HG03139 (cell line): ENCODE results near the gene HDLBP.
"Not testable (repeated sequence)": the region's sequence is repeated elsewhere in the genome, so short reads cannot be mapped to it uniquely, and the experiment has no call there.

ENCODE experiments used
- ATAC-seq: cut with Tn5 transposase; IDR thresholded peaks from one replicate; pipeline ENCODE4 v1.9.1; 2021; ENCODE audit not compliant: unreplicated experiment

HDLBP gene

GRCh38 chr2:241304039-241304670 lies 11.3 kb downstream of the HDLBP start:
- ATAC-seq: no peak

GRCh38 chr2:241302759-241303651 lies 12.5 kb downstream of the HDLBP start:
- no peak for ATAC-seq

DNA sequence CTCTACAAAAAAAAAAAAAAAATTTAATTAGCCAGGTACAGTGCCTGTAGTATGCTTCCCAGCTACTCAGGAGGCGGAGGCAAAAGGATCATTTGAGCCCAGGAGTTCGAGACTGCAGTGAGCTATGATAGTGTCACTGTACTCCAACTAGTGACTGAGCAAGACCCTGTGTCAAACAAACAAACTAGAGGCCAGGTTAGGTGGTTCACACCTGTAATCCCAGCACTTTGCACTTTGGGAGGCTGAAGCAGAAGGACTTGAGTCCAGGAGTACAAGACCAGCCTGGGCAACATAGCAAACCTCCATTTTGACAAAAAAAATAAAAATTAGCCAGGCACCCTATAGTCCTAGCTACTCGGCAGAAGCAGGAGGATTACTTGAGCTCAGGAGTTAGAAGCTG lies 13.4 kb downstream of the HDLBP start:
- no peak for ATAC-seq

DNA sequence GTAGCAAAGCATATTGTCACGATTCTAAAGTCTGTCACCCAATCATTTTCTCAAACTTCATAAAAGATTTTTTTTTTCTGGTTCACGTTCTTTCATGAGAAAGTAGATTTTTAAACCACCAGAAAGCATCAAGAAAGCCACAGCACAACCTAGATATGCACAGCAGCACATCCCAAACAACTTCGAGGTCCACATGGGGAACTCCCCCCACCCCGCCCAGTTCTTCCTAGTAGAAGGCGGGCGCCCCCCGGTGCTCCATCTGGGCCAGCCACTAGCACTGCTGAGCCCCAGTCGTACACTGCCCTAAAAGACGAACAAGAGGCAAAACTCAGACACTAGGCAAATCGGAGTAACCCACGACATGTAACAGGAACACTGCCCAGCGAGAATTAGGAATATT lies 15.5 kb downstream of the HDLBP start:
- ATAC-seq: no peak

GRCh38 chr2:241298673-241299072 lies 16.8 kb downstream of the HDLBP start:
- no peak for ATAC-seq

GRCh38 chr2:241296767-241297166 lies 18.7 kb downstream of the HDLBP start:
- ATAC-seq: no peak

DNA sequence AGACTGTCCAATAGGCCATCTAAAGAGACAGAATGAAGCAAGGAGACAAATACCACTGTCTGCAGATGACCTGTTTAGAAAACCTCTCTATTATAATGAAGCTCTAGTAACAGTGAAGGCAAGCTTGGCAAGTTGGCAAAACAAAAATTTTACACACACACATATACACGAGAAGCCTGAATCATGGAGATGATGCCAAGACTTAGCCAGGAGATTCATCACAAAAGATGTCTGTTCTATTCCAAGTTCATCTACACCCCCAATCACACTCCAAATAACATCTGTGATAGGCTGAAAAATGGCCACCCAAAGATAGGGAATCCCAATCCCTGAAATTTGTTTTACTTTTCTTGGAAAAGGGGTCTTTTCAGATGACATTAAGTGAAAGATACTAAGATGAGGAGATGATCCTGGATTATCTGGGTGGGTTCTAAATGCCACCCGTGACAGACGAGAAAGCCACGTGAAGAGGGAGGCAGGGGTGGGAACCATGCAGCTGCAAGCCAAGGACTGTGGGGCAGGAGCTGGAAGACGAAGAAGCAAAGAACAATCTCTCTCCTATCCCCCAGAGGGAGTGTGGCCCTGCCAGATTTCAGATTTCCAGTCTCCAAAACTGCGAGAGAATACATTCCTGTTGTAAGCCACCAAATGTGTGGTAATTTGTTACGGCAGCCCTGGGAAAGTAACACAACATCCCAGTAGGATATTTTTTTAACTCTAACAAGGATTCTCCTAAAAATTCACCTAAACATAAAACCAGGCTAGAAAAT lies 20.0 kb downstream of the HDLBP start:
- ATAC-seq: no peak

GRCh38 chr2:241293378-241293797 lies 22.1 kb downstream of the HDLBP start:
- not testable (repeated sequence) for ATAC-seq

- no peak for ATAC-seq
These were observed 23.5 kb downstream of the HDLBP start for GRCh38 chr2:241291977-241292376.

DNA sequence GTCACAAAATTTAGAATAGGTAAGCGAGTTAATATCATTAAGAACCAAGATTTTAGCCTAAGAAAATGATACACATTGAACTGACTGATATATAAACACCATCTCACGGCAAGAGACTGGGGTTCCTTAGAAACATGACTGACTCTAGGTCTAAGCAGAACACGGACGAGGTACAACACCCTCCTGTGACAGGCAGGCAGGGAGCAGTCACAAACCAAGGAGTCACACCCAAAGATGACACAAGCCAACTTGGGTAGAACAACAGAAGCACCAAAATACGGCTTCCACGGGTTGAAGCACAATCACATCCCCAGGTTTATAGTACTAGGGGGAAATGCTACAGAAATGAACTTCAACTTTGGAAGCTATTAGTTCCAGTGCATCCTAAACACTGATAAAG lies 24.3 kb downstream of the HDLBP start:
- ATAC-seq: no peak

DNA sequence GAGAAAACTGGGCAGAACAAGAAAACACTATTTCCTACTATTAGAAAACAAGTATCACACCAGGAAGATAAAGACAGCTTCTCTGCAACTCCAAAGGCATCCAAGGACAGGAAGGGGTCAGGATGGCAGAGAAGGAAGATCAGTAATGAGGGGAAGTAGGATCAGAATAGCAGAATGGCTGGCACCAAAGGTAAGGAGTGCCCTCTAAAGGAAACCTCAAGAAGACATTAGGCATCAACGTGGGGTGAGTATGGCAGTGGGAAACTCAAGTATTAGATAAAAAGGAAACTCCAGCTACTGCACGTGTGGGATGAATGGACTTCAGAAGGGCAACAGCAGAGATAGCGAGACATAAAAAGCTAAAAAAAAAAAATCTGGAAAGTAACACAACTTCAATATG lies 25.9 kb downstream of the HDLBP start:
- ATAC-seq: no peak

DNA sequence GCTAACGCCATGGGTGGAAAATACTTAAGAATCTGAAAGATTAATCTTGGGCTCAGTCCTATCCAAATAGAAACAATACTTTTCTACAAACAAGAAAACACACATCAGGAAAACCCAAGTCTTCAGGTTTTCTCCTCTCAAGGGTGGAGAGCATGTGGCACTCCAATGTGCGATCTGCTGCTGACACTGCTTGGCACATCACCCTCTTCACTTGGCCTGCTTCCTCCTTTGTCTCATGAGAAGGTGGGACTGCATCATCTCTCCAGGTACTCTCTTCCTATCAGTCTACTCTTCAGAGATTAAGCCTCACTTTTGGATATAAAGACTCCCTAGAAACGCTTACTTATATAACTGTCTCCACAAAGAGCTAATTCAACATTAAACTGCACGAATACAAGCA lies 26.4 kb downstream of the HDLBP start:
- ATAC-seq: no peak

DNA sequence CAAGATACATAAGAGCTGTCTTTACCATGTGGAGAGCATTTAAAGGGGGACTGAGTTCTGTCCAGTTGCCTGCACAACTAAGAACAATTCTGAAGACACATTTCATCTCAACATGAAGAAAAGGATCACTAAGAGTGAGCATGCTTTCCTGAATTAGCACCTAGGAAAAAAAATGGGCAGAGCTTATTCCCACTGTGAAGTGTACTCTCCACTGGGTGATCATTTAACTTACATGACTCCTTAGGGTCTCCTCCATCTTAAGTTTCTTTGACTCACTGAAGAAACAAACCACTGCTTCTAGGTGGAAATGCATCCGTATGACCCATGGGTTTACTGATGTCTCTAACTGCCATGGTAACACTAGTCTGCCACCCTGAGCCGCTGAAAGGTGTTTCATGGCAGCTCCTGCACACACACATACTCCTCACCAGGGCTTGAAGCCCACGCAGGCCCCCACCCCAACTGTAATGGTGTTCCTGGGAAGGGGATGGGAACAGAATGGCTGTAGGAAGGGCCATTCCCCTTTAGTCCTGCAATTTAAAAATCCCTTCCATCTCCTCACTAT lies 27.1 kb downstream of the HDLBP start:
- ATAC-seq: no peak

GRCh38 chr2:241286348-241287090 lies 29.0 kb downstream of the HDLBP start:
- no peak for ATAC-seq

DNA sequence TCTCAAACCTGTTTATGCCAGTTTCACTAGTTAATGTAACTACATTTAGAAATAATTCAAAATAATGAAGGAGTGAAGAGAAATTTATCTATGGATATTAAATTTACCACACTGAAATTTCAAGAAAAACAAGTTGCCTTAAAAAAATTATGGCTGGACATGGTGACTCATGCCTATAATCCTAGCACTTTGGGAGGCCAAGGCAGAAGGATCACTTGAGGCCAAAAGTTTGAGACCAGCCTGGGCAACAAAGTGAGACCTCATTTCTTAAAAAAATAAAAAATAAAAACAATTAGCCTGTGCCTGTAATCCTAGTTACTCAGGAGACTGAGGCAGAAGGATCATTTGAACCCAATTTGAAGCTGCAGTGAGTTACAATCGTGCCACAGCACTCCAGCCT lies 29.9 kb downstream of the HDLBP start:
- ATAC-seq: no peak

GRCh38 chr2:241282555-241282954 lies 32.9 kb downstream of the HDLBP start:
- no peak for ATAC-seq

DNA sequence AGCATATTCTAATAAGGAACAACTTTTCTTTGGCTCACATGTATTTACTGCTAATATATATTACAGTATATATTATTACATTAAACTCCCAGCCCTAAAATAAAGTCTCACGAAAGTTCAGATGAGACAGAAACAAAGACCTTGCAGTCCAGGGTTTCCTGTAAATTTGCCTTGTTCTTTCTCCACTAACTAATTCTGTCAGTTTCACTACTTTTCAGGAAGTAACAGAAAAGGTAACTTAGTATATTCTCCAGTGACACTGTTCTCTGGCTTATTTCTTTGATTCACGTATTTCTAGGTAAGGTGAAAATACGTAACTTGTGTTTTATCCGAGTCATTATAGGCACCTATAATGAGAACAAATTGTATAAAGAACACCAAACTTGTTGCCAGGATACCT lies 35.2 kb downstream of the HDLBP start:
- ATAC-seq: no peak

- no peak for ATAC-seq
These were observed 35.6 kb downstream of the HDLBP start for GRCh38 chr2:241279828-241280227.

- no peak for ATAC-seq
These were observed 36.1 kb downstream of the HDLBP start for GRCh38 chr2:241279413-241279812.

GRCh38 chr2:241278306-241278705 lies 37.2 kb downstream of the HDLBP start:
- ATAC-seq: not testable (repeated sequence)

DNA sequence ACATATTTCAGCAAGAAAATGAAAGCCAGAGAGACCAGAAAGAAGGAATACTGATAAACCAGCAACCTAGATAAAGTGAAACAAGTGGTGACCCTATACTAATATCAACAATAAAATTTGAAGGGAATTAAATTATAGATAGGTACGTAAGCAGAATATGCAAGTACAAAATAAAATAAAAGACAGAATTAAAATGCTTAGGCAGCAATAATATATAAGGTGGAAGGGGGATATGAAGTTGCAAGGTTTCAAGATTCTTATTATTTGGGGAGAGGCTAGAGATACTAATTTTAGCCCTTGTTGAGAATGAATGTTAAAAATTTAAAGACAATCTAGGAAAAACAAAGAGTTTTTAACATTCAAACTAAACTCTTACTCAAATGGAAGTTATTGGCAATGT lies 39.6 kb downstream of the HDLBP start:
- ATAC-seq: no peak
